GM23338 (cell line): ENCODE measurements around the gene ZNF419. TPM values are rescaled to one million over a fixed set of nuclear protein-coding genes. Genes with fewer than 3 reads are reported as not detected.

Source experiments
- ATAC-seq: fragments of 200-7000 bp; cut with Tn5 transposase; 3 replicates; pipeline ENCODE4 v1.9.1; 2020
- DNase-seq: peaks from one replicate; pipeline ENCODE4 v3.0.0-alpha.2; 2015; ENCODE audit warnings: low spot score
- H2AFZ ChIP-seq: fragments of 200-600 bp; sonication (generic); 2 replicates; pipeline ENCODE4 v1.8.0; 2016; ENCODE audit warnings: antibody characterized with exemption, mild to moderate bottlenecking, moderate library complexity
- H3F3A ChIP-seq: fragments of 200-600 bp; sonication (generic); replicated peaks from 2 replicates; pipeline ENCODE4 v1.8.0; 2017; ENCODE audit warnings: antibody characterized with exemption, mixed run types, low read depth
- H3K27ac ChIP-seq: fragments of 200-600 bp; sonication (generic); 2 replicates; pipeline ENCODE4 v1.6.1; 2016; ENCODE audit warnings: low read depth
- H3K27me3 ChIP-seq: fragments of 200-600 bp; sonication (generic); 2 replicates; pipeline ENCODE4 v1.8.0; 2016; ENCODE audit warnings: mild to moderate bottlenecking, mixed run types, moderate library complexity; ENCODE audit not compliant: insufficient read depth
- H3K36me3 ChIP-seq: fragments of 200-600 bp; sonication (generic); 2 replicates; pipeline ENCODE4 v1.8.0; 2016; ENCODE audit warnings: mild to moderate bottlenecking; ENCODE audit not compliant: insufficient read depth
- H3K4me1 ChIP-seq: fragments of 200-600 bp; sonication (generic); 2 replicates; pipeline ENCODE4 v1.8.0; 2016; ENCODE audit warnings: mild to moderate bottlenecking, moderate library complexity; ENCODE audit not compliant: insufficient read depth
- H3K4me2 ChIP-seq: fragments of 200-600 bp; sonication (generic); 2 replicates; pipeline ENCODE4 v1.7.1; 2017; ENCODE audit warnings: mixed run types
- H3K4me3 ChIP-seq: fragments of 200-600 bp; sonication (generic); 2 replicates; pipeline ENCODE4 v1.6.1; 2016; ENCODE audit warnings: mixed run types
- H3K79me2 ChIP-seq: fragments of 200-600 bp; sonication (generic); replicated peaks from 2 replicates; pipeline ENCODE4 v1.8.0; 2017; ENCODE audit warnings: mild to moderate bottlenecking; ENCODE audit not compliant: insufficient read depth
- H3K9me2 ChIP-seq: fragments of 200-600 bp; sonication (generic); 2 replicates; pipeline ENCODE4 v1.8.0; 2017; ENCODE audit not compliant: insufficient read depth
- H4K20me1 ChIP-seq: fragments of 200-600 bp; sonication (generic); replicated peaks from 2 replicates; pipeline ENCODE4 v1.8.0; 2017; ENCODE audit warnings: mild to moderate bottlenecking; ENCODE audit not compliant: insufficient read depth
- H3K27ac Mint-ChIP-seq: 2 replicates; pipeline ENCODE4 v1.8.0; 2020; ENCODE audit warnings: inconsistent platforms, mild to moderate bottlenecking, moderate library complexity, mixed read lengths
- H3K27me3 Mint-ChIP-seq: 3 replicates; pipeline ENCODE4 v1.8.0; 2022; ENCODE audit warnings: low read depth, mild to moderate bottlenecking, moderate library complexity, mixed read lengths, inconsistent platforms; ENCODE audit not compliant: insufficient read depth, poor library complexity
- H3K36me3 Mint-ChIP-seq: 3 replicates; pipeline ENCODE4 v1.8.0; 2021; ENCODE audit warnings: low read depth, mild to moderate bottlenecking, inconsistent platforms, moderate library complexity, mixed read lengths
- H3K4me1 Mint-ChIP-seq: 3 replicates; pipeline ENCODE4 v1.8.0; 2020; ENCODE audit warnings: mild to moderate bottlenecking, inconsistent platforms, mixed read lengths
- H3K4me3 Mint-ChIP-seq: 3 replicates; pipeline ENCODE4 v1.8.0; 2021; ENCODE audit warnings: moderate library complexity, mild to moderate bottlenecking, inconsistent platforms, mixed read lengths
- H3K9me3 Mint-ChIP-seq: 3 replicates; pipeline ENCODE4 v1.8.0; 2020; ENCODE audit warnings: moderate library complexity, mild to moderate bottlenecking, inconsistent platforms, mixed read lengths
- CREB1 ChIP-seq: fragments of 250-450 bp; sonication (Bioruptor Pico); IDR thresholded peaks from 2 replicates; pipeline ENCODE4 v1.5.0; 2020; ENCODE audit warnings: low read depth, mild to moderate bottlenecking, moderate library complexity
- CTCF ChIP-seq, 2 experiments: fragments of 200-600 bp in 1 of 2; sonication (generic) in 1 of 2; conservative IDR thresholded peaks; 2 replicates each; pipeline versions ENCODE4 v1.5.1 to v1.6.1; 2016 to 2017; ENCODE audit warnings: antibody characterized with exemption in 2 of 2, low read depth in 2 of 2, mild to moderate bottlenecking in 2 of 2, moderate library complexity in 1 of 2
- JUNB ChIP-seq: IDR thresholded peaks from one replicate; pipeline ENCODE4 v1.6.1; 2016; ENCODE audit warnings: antibody characterized with exemption; ENCODE audit not compliant: unreplicated experiment
- NANOG ChIP-seq: IDR thresholded peaks from 2 replicates; pipeline ENCODE4 v1.6.1; 2016; ENCODE audit warnings: antibody characterized with exemption, borderline replicate concordance
- POLR2AphosphoS5 ChIP-seq: IDR thresholded peaks from 2 replicates; pipeline ENCODE4 v1.6.1; 2016; ENCODE audit warnings: antibody characterized with exemption, low read depth
- REST ChIP-seq: IDR thresholded peaks from one replicate; pipeline ENCODE4 v1.6.1; 2018; ENCODE audit warnings: antibody characterized with exemption; ENCODE audit not compliant: unreplicated experiment
- STAT1 ChIP-seq: IDR thresholded peaks from one replicate; pipeline ENCODE4 v1.6.1; 2016; ENCODE audit warnings: antibody characterized with exemption; ENCODE audit not compliant: unreplicated experiment
- ZNF114 ChIP-seq: fragments of 250-450 bp; sonication (Bioruptor Pico); IDR thresholded peaks from 2 replicates; pipeline ENCODE4 v1.5.0; 2020; ENCODE audit warnings: mild to moderate bottlenecking, moderate library complexity
- ZNF331 ChIP-seq: fragments of 250-450 bp; sonication (Bioruptor Pico); IDR thresholded peaks from 2 replicates; pipeline ENCODE4 v1.5.0; 2020; ENCODE audit warnings: low read depth, mild to moderate bottlenecking, moderate library complexity
- ZNF462 ChIP-seq: fragments of 250-450 bp; sonication (Bioruptor Pico); IDR thresholded peaks from 2 replicates; pipeline ENCODE4 v1.5.0; 2020; ENCODE audit warnings: mild to moderate bottlenecking, moderate library complexity
- polyA plus RNA-seq: library from polyadenylated mRNA; unstranded; fragments of >200 nt; fragmentation: Nextera tagmentation; extraction: Ambion mirVana; gene quantifications from 2 replicates; pipeline ENCODE4 v1.2.1, GENCODE V29; 2016
- total RNA-seq: library from RNA; depleted of rRNA; stranded (reverse); fragments of >200 nt; shearing (Covaris generic); gene quantifications from 2 replicates; pipeline ENCODE4 v1.2.3, GENCODE V29; 2014

Gene ZNF419
- total and polyA plus RNA-seq, 2 experiments from 2014 or later: 5.4 to 11.0 TPM

GRCh38 chr19:57466489-57466888 is 21.1 kb upstream of the ZNF419 start:
- Histone ChIP-seq H3F3A (no peaks in the 10 kb centered on the region), H3K4me3 (no peak overlapping the region), H2AFZ (no peak overlapping the region), H3K27ac (no peak overlapping the region), H3K4me1 (no peaks in the 10 kb centered on the region), H4K20me1 (no peaks in the 10 kb centered on the region), H3K4me2 (no peak overlapping the region), H3K79me2 (peaks cover 24% of the 10 kb centered on the region; the same call in 1 of the 2 replicates), H3K36me3 (peaks cover 10% of the 10 kb centered on the region; the same call in 1 of the 2 replicates), H3K27me3 (no peaks in the 10 kb centered on the region), H3K9me2 (no peaks in the 10 kb centered on the region)
- no peak overlapping the region for H3K4me3 Mint-ChIP-seq
- no peak overlapping the region for H3K27ac Mint-ChIP-seq
- H3K4me1 Mint-ChIP-seq: no peaks in the 10 kb centered on the region
- TF ChIP-seq JUNB (no peak), ZNF331 (CRISPR knock-in tag) (no peak), REST (no peak), STAT1 (no peak), NANOG (no peak), CREB1 (no peak), ZNF462 (no peak), CTCF (conservative IDR thresholded peaks at IDR 0.05; ENCODE audit: low read depth in 2 of 2) (no peak), ZNF114 (CRISPR knock-in tag) (no peak), POLR2AphosphoS5 (no peak)
- ATAC-seq (no peak), DNase-seq (no peak)
- peaks cover 7% of the 10 kb centered on the region for H3K27me3 Mint-ChIP-seq
- H3K9me3 Mint-ChIP-seq: peaks cover 88% of the 10 kb centered on the region
- peaks cover 72% of the 10 kb centered on the region for H3K36me3 Mint-ChIP-seq
